Nephron progenitor cell (in vitro differentiated cells): ENCODE results near the gene ELOVL7.
"Not testable (repeated sequence)": the region's sequence is repeated elsewhere in the genome, so short reads cannot be mapped to it uniquely, and the experiment has no call there.

Experiments used
- DNase-seq: peaks from one replicate; pipeline ENCODE4 v3.0.0; 2021
- H3K27ac Mint-ChIP-seq: 2 replicates; pipeline ENCODE4 v1.8.0; 2021; ENCODE audit warnings: mild to moderate bottlenecking, moderate library complexity, mixed read lengths
- H3K27me3 Mint-ChIP-seq: 2 replicates; pipeline ENCODE4 v1.8.0; 2021; ENCODE audit warnings: mild to moderate bottlenecking, low read depth, mixed read lengths; ENCODE audit not compliant: poor library complexity
- H3K36me3 Mint-ChIP-seq: 2 replicates; pipeline ENCODE4 v1.8.0; 2021; ENCODE audit warnings: low read depth, mixed read lengths
- H3K4me1 Mint-ChIP-seq: 2 replicates; pipeline ENCODE4 v1.8.0; 2021; ENCODE audit warnings: mixed read lengths
- H3K4me3 Mint-ChIP-seq: 2 replicates; pipeline ENCODE4 v1.8.0; 2021; ENCODE audit warnings: mild to moderate bottlenecking, moderate library complexity, mixed read lengths
- H3K9me3 Mint-ChIP-seq: 2 replicates; pipeline ENCODE4 v1.8.0; 2021; ENCODE audit warnings: mild to moderate bottlenecking, moderate library complexity, mixed read lengths
- CTCF ChIP-seq: fragments of 200-600 bp; sonication (generic); IDR thresholded peaks from 2 replicates; pipeline ENCODE4 v1.5.0; 2021; ENCODE audit warnings: antibody characterized with exemption

ELOVL7 gene

DNA sequence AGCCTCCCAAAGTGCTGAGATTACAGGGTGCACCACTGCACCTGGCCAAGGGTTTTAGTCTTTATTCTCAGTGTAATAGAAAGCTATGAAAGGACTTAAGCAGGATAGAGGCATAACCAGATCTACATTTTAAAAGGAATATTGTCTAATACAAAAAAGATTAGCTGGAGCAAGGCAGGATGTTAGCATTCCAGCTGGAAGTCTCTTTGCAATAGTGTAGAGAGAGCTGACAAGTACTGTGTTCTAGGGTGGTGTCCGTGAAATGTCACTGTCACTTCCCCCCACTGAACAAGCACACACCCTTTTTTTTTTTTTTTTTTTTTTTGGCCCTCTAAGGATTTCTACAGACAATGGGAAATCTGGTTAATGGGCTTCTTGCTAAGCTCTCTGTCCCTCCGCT is 119.9 kb downstream of the ELOVL7 start:
- Mint-ChIP-seq H3K9me3 (peaks cover 5% of the 10 kb centered on the region), H3K27me3 (peaks cover 4% of the 10 kb centered on the region)

GRCh38 chr5:60722416-60722815 is 121.7 kb downstream of the ELOVL7 start:
- Mint-ChIP-seq H3K27me3 (peaks cover 4% of the 10 kb centered on the region), H3K4me1 (no peaks in the 10 kb centered on the region), H3K9me3 (no peaks in the 10 kb centered on the region), H3K4me3 (no peak overlapping the region), H3K27ac (no peak overlapping the region), H3K36me3 (no peaks in the 10 kb centered on the region)
- TF ChIP-seq CTCF = no peak
- no peak for DNase-seq

More for the DNA sequence above, 119.9 kb downstream of the ELOVL7 start:
- TF ChIP-seq CTCF = no peak
- no peak for DNase-seq
- Mint-ChIP-seq H3K4me3 (no peak overlapping the region), H3K27ac (no peak overlapping the region), H3K4me1 (no peaks in the 10 kb centered on the region), H3K36me3 (no peaks in the 10 kb centered on the region)

DNA sequence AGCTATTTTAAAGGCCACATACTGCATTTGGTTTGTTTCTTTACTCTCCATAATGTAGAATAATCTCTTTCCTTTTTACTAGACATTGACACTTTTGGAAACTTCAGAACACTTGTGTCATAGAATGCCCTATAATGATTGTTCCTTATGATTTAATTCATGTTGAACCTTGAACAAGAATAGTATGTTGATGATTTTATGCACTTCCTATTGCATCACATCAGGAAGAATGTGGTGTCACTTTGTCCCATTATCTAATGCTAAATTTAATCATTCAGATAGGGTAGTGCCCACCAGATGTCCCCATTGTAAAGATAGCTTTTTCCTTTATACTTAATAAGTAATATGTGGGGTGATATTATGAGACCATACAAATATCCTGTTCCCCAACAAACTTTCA is 124.7 kb downstream of the ELOVL7 start:
- no peaks in the 10 kb centered on the region for H3K36me3 Mint-ChIP-seq
- H3K9me3 Mint-ChIP-seq = peaks cover 13% of the 10 kb centered on the region
- H3K4me3 Mint-ChIP-seq = no peak overlapping the region
- no peaks in the 10 kb centered on the region for H3K4me1 Mint-ChIP-seq
- no peak overlapping the region for H3K27ac Mint-ChIP-seq
- no peak for TF ChIP-seq CTCF
- DNase-seq = no peak
- H3K27me3 Mint-ChIP-seq = peaks cover 4% of the 10 kb centered on the region

DNA sequence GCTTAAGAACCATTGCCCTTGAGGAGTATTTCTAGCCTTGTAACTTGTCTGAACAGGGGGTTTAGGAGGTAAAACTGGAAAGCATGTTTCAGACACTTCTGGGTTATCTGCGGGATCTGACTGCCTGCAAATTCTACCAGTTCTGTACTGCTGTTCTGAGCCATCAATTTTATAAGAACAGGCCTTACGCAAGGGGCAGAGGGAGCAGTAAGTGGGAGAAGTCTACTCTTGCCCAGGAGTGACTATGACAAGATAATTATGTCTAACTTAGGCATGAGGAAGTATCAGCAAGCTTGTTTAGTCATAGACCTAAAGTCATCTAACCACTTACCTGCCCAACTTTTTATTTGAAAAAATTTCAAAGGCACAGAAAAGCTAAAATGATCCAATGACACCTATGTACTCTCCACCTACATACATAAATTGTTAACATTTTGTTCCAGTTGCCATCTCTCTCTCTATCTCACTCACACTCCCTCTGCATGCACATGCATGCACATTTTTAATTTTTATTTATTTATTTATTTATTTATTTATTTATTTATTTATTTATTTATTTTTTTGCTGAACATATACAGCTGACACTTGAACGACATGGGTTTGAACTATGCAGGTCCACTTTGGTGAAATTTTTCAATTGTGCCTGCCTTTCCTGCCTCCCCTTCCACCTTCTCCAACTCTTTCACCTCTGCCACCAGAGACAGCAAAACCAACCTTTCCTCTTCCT is 125.7 kb downstream of the ELOVL7 start:
- Mint-ChIP-seq H3K36me3 (no peaks in the 10 kb centered on the region), H3K4me3 (no peak overlapping the region), H3K27ac (no peak overlapping the region), H3K4me1 (no peaks in the 10 kb centered on the region), H3K9me3 (peaks cover 16% of the 10 kb centered on the region), H3K27me3 (peaks cover 4% of the 10 kb centered on the region)
- no peak for DNase-seq
- TF ChIP-seq CTCF = no peak

DNA sequence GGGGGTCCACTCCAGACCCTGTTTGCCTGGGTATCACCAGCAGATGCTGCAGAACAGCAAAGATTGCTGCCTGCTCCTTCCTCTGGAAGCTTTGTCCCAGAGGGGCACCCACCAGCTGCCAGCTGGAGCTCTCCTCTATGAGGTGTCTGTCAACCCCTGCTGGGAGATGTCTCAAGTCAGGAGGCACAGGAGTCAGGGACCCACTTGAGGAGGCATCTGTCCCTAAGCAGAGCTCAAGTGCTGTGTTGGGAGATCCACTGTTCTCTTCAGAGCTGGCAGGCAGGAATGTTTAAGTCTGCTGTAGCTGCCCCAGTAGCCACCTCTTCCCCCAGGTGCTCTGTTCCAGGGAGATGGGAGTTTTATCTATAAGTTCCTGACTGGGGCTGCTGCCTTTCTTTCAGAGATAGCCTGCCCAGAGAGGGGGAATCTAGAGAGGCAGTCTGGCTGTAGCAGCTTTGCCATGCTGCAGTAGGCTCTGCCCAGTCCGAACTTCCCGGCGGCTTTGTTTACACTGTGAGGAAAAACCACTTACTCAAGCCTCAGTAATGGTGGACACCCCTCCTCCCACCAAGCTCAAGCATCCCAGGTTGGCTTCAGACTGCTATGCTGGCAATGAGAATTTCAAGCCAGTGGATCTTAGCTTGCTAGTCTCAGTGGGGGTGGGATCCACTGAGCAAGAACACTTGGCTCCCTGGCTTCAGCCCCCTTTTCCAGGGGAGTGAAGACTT is 128.7 kb downstream of the ELOVL7 start:
- not testable (repeated sequence) for H3K27ac Mint-ChIP-seq, DNase-seq, H3K27me3 Mint-ChIP-seq, H3K4me3 Mint-ChIP-seq, H3K36me3 Mint-ChIP-seq, H3K4me1 Mint-ChIP-seq
- peaks cover 24% of the 10 kb centered on the region for H3K9me3 Mint-ChIP-seq

DNA sequence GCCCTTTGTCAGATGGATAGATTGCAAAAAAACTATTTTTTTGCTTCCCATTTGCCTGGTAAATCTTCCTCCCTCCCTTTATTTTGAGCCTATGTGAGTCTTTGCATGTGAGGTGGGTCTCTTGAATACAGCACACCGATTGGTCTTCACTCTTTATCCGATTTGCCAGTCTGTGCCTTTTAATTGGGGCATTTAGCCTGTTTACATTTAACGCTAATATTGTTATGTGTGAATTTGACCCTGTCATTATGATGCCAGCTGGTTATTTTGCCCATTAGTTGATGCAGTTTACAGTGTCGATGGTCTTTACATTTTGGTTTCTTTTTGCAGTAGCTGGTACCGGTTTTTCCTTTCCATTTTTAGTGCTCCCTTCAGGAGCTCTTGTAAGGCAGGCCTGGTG is 131.1 kb downstream of the ELOVL7 start:
- H3K27me3 Mint-ChIP-seq = peaks cover 6% of the 10 kb centered on the region
- TF ChIP-seq CTCF = no peak
- H3K27ac Mint-ChIP-seq = no peak overlapping the region
- no peaks in the 10 kb centered on the region for H3K36me3 Mint-ChIP-seq
- no peak overlapping the region for H3K4me3 Mint-ChIP-seq
- no peaks in the 10 kb centered on the region for H3K4me1 Mint-ChIP-seq
- no peak for DNase-seq
- H3K9me3 Mint-ChIP-seq = peaks cover 24% of the 10 kb centered on the region

DNA sequence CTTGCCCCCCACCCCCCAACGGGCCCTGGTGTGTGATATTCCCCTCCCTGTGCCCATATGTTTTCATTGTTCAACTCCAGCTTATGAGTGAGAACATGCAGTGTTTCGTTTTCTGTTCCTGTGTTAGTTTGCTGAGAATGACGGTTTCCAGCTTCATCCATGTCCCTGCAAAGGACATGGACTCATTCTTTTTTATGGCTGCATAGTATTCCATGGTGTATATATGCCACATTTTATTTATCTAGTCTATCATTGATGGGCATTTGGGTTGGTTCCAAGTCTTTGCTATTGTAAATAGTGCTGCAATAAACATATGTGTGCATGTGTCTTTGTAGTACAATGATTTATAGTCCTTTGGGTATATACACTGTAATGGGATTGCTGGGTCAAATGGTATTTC is 132.2 kb downstream of the ELOVL7 start:
- H3K9me3 Mint-ChIP-seq = peaks cover 24% of the 10 kb centered on the region
- not testable (repeated sequence) for H3K36me3 Mint-ChIP-seq, H3K27ac Mint-ChIP-seq, DNase-seq, H3K4me3 Mint-ChIP-seq, H3K4me1 Mint-ChIP-seq, H3K27me3 Mint-ChIP-seq
